ENCODE measurements around the gene ANTXR1.

Gene ANTXR1

GRCh38 chr2:69021727-69022126 lies 8.7 kb downstream of the ANTXR1 start:
- ChIA-PET POLR2A (no interaction called here), CTCF (interaction anchor here (1.3 to 3.7 kb wide), 3 partner anchors 61 to 284 kb away, joined by 3 to 26 read pairs (median 3); no protein-coding TSS in a partner anchor)
- H3K27me3 ChIP-seq (replicated peaks in 2 of 5; ENCODE audit: control insufficient read depth in 4 of 5, insufficient read depth in 5 of 5, low read length in 4 of 5), result peaks cover 8 to 39% (median 8%) of the 10 kb centered on the region in 5 experiments
- WGBS (ENCODE audit: insufficient coverage), result 90% methylated on average over 2 of the region's 4 CpGs
- H3K36me3 ChIP-seq (ENCODE audit: control insufficient read depth in 4 of 4, insufficient read depth in 4 of 4, low read length in 3 of 4), result no peaks in the 10 kb centered on the region
- H3K4me3 ChIP-seq (ENCODE audit: control insufficient read depth in 1 of 7, extremely low read depth in 1 of 7, insufficient read depth in 4 of 7, low read depth in 2 of 7, low read length in 6 of 7), result no peak overlapping the region
- H3K9me3 ChIP-seq (ENCODE audit: control extremely low read depth in 1 of 5, control insufficient read depth in 4 of 5, insufficient read depth in 2 of 5, low read depth in 1 of 5, low read length in 4 of 5), result no peaks in the 10 kb centered on the region
- H3K27ac ChIP-seq (ENCODE audit: insufficient read depth in 1 of 2, low read depth in 1 of 2, low read length in 2 of 2, poor library complexity in 1 of 2, severe bottlenecking in 2 of 2), result no peak overlapping the region
- H3K4me1 ChIP-seq (ENCODE audit: control extremely low read depth in 1 of 4, control insufficient read depth in 4 of 4, insufficient read depth in 4 of 4, low read length in 3 of 4), result no peaks in the 10 kb centered on the region
- DNase-seq, result no peak

GRCh38 chr2:69022548-69022947 lies 9.6 kb downstream of the ANTXR1 start:
- H3K27ac ChIP-seq (ENCODE audit: insufficient read depth in 1 of 2, low read depth in 1 of 2, low read length in 2 of 2, poor library complexity in 1 of 2, severe bottlenecking in 2 of 2), result no peak overlapping the region
- DNase-seq, result peak in 1 of 3 donors; percentile 5
- H3K4me1 ChIP-seq (ENCODE audit: control extremely low read depth in 1 of 4, control insufficient read depth in 4 of 4, insufficient read depth in 4 of 4, low read length in 3 of 4), result no peaks in the 10 kb centered on the region
- POLR2A ChIA-PET, result no interaction called here
- H3K27me3 ChIP-seq (replicated peaks in 2 of 5; ENCODE audit: control insufficient read depth in 4 of 5, insufficient read depth in 5 of 5, low read length in 4 of 5), result peaks cover 3 to 31% (median 8%) of the 10 kb centered on the region in 5 experiments
- no peaks in the 10 kb centered on the region for H3K9me3 ChIP-seq (ENCODE audit: control extremely low read depth in 1 of 5, control insufficient read depth in 4 of 5, insufficient read depth in 2 of 5, low read depth in 1 of 5, low read length in 4 of 5)
- no peaks in the 10 kb centered on the region for H3K36me3 ChIP-seq (ENCODE audit: control insufficient read depth in 4 of 4, insufficient read depth in 4 of 4, low read length in 3 of 4)
- WGBS (ENCODE audit: insufficient coverage), result 93% methylated on average over 1 of the region's 1 CpG
- H3K4me3 ChIP-seq (ENCODE audit: control insufficient read depth in 1 of 7, extremely low read depth in 1 of 7, insufficient read depth in 4 of 7, low read depth in 2 of 7, low read length in 6 of 7), result no peak overlapping the region
- CTCF ChIA-PET, result interaction anchor here (1.3 to 3.7 kb wide), 3 partner anchors 60 to 283 kb away, joined by 3 to 26 read pairs (median 3); no protein-coding TSS in a partner anchor

GRCh38 chr2:69023236-69023635 lies 10.3 kb downstream of the ANTXR1 start:
- H3K27ac ChIP-seq (ENCODE audit: insufficient read depth in 1 of 2, low read depth in 1 of 2, low read length in 2 of 2, poor library complexity in 1 of 2, severe bottlenecking in 2 of 2), result no peak overlapping the region
- no peak for DNase-seq
- H3K36me3 ChIP-seq (ENCODE audit: control insufficient read depth in 4 of 4, insufficient read depth in 4 of 4, low read length in 3 of 4), result no peaks in the 10 kb centered on the region
- CTCF ChIA-PET, result interaction anchor here (1.2 to 3.7 kb wide), 3 partner anchors 9 to 283 kb away, joined by 3 to 26 read pairs (median 5); no protein-coding TSS in a partner anchor
- 97% methylated on average over 2 of the region's 2 CpGs for WGBS (ENCODE audit: insufficient coverage)
- no peaks in the 10 kb centered on the region for H3K9me3 ChIP-seq (ENCODE audit: control extremely low read depth in 1 of 5, control insufficient read depth in 4 of 5, insufficient read depth in 2 of 5, low read depth in 1 of 5, low read length in 4 of 5)
- H3K4me1 ChIP-seq (ENCODE audit: control extremely low read depth in 1 of 4, control insufficient read depth in 4 of 4, insufficient read depth in 4 of 4, low read length in 3 of 4), result no peaks in the 10 kb centered on the region
- peaks cover 3 to 24% (median 8%) of the 10 kb centered on the region in 5 experiments for H3K27me3 ChIP-seq (replicated peaks in 2 of 5; ENCODE audit: control insufficient read depth in 4 of 5, insufficient read depth in 5 of 5, low read length in 4 of 5)
- POLR2A ChIA-PET, result no interaction called here
- no peak overlapping the region for H3K4me3 ChIP-seq (ENCODE audit: control insufficient read depth in 1 of 7, extremely low read depth in 1 of 7, insufficient read depth in 4 of 7, low read depth in 2 of 7, low read length in 6 of 7)

GRCh38 chr2:69026026-69026425 lies 13.0 kb downstream of the ANTXR1 start:
- Histone ChIP-seq H3K27ac (ENCODE audit: insufficient read depth in 1 of 2, low read depth in 1 of 2, low read length in 2 of 2, poor library complexity in 1 of 2, severe bottlenecking in 2 of 2) (no peak overlapping the region), H3K27me3 (replicated peaks in 2 of 5; ENCODE audit: control insufficient read depth in 4 of 5, insufficient read depth in 5 of 5, low read length in 4 of 5) (peaks cover 2 to 17% (median 6%) of the 10 kb centered on the region in 5 experiments), H3K4me3 (ENCODE audit: control insufficient read depth in 1 of 7, extremely low read depth in 1 of 7, insufficient read depth in 4 of 7, low read depth in 2 of 7, low read length in 6 of 7) (no peak overlapping the region), H3K4me1 (ENCODE audit: control extremely low read depth in 1 of 4, control insufficient read depth in 4 of 4, insufficient read depth in 4 of 4, low read length in 3 of 4) (no peaks in the 10 kb centered on the region), H3K36me3 (ENCODE audit: control insufficient read depth in 4 of 4, insufficient read depth in 4 of 4, low read length in 3 of 4) (no peaks in the 10 kb centered on the region), H3K9me3 (ENCODE audit: control extremely low read depth in 1 of 5, control insufficient read depth in 4 of 5, insufficient read depth in 2 of 5, low read depth in 1 of 5, low read length in 4 of 5) (no peaks in the 10 kb centered on the region)
- CTCF ChIA-PET, result interaction anchor here (1.0 to 4.2 kb wide), 8 partner anchors 10 to 539 kb away, joined by 3 to 62 read pairs (median 4); no protein-coding TSS in a partner anchor
- WGBS (ENCODE audit: insufficient coverage), result 44% methylated on average over 3 of the region's 4 CpGs
- DNase-seq, result peak; percentile 58 to 77 (median 68)
- POLR2A ChIA-PET, result no interaction called here

- 98% methylated on average over 13 of the region's 13 CpGs for WGBS (ENCODE audit: insufficient coverage)
- H3K27me3 ChIP-seq (replicated peaks in 2 of 5; ENCODE audit: control insufficient read depth in 4 of 5, insufficient read depth in 5 of 5, low read length in 4 of 5), result peaks cover 2 to 15% (median 8%) of the 10 kb centered on the region in 5 experiments
- no peaks in the 10 kb centered on the region for H3K9me3 ChIP-seq (ENCODE audit: control extremely low read depth in 1 of 5, control insufficient read depth in 4 of 5, insufficient read depth in 2 of 5, low read depth in 1 of 5, low read length in 4 of 5)
- H3K36me3 ChIP-seq (ENCODE audit: control insufficient read depth in 4 of 4, insufficient read depth in 4 of 4, low read length in 3 of 4), result no peaks in the 10 kb centered on the region
- H3K4me1 ChIP-seq (ENCODE audit: control extremely low read depth in 1 of 4, control insufficient read depth in 4 of 4, insufficient read depth in 4 of 4, low read length in 3 of 4), result no peaks in the 10 kb centered on the region
- H3K4me3 ChIP-seq (ENCODE audit: control insufficient read depth in 1 of 7, extremely low read depth in 1 of 7, insufficient read depth in 4 of 7, low read depth in 2 of 7, low read length in 6 of 7), result no peak overlapping the region
- no peak for DNase-seq
- H3K27ac ChIP-seq (ENCODE audit: insufficient read depth in 1 of 2, low read depth in 1 of 2, low read length in 2 of 2, poor library complexity in 1 of 2, severe bottlenecking in 2 of 2), result no peak overlapping the region
- POLR2A ChIA-PET, result no interaction called here
- CTCF ChIA-PET, result interaction anchor here (1.0 to 4.2 kb wide), 9 partner anchors 10 to 539 kb away, joined by 3 to 62 read pairs (median 3); no protein-coding TSS in a partner anchor
Measured at GRCh38 chr2:69026691-69027459, 13.9 kb downstream of the ANTXR1 start.

GRCh38 chr2:69030800-69031428 lies 17.9 kb downstream of the ANTXR1 start:
- Histone ChIP-seq H3K27ac (ENCODE audit: insufficient read depth in 1 of 2, low read depth in 1 of 2, low read length in 2 of 2, poor library complexity in 1 of 2, severe bottlenecking in 2 of 2) (no peak overlapping the region), H3K4me3 (ENCODE audit: control insufficient read depth in 1 of 7, extremely low read depth in 1 of 7, insufficient read depth in 4 of 7, low read depth in 2 of 7, low read length in 6 of 7) (no peak overlapping the region), H3K9me3 (ENCODE audit: control extremely low read depth in 1 of 5, control insufficient read depth in 4 of 5, insufficient read depth in 2 of 5, low read depth in 1 of 5, low read length in 4 of 5) (no peaks in the 10 kb centered on the region), H3K36me3 (ENCODE audit: control insufficient read depth in 4 of 4, insufficient read depth in 4 of 4, low read length in 3 of 4) (no peaks in the 10 kb centered on the region), H3K4me1 (ENCODE audit: control extremely low read depth in 1 of 4, control insufficient read depth in 4 of 4, insufficient read depth in 4 of 4, low read length in 3 of 4) (no peaks in the 10 kb centered on the region), H3K27me3 (replicated peaks in 2 of 5; ENCODE audit: control insufficient read depth in 4 of 5, insufficient read depth in 5 of 5, low read length in 4 of 5) (peaks cover 3 to 7% (median 4%) of the 10 kb centered on the region in 5 experiments)
- no peak for DNase-seq
- CTCF ChIA-PET, result interaction anchor here (1.1 kb wide), 1 partner anchor 275 kb away, joined by 4 read pairs; no protein-coding TSS in a partner anchor
- POLR2A ChIA-PET, result no interaction called here
- 97% methylated on average over 6 of the region's 6 CpGs for WGBS (ENCODE audit: insufficient coverage)

GRCh38 chr2:69031466-69031865 lies 18.5 kb downstream of the ANTXR1 start:
- CTCF ChIA-PET, result interaction anchor here (1.1 kb wide), 1 partner anchor 274 kb away, joined by 4 read pairs; no protein-coding TSS in a partner anchor
- 100% methylated on average over 1 of the region's 1 CpG for WGBS (ENCODE audit: insufficient coverage)
- H3K27ac ChIP-seq (ENCODE audit: insufficient read depth in 1 of 2, low read depth in 1 of 2, low read length in 2 of 2, poor library complexity in 1 of 2, severe bottlenecking in 2 of 2), result no peak overlapping the region
- H3K9me3 ChIP-seq (ENCODE audit: control extremely low read depth in 1 of 5, control insufficient read depth in 4 of 5, insufficient read depth in 2 of 5, low read depth in 1 of 5, low read length in 4 of 5), result no peaks in the 10 kb centered on the region
- POLR2A ChIA-PET, result no interaction called here
- H3K27me3 ChIP-seq (replicated peaks in 2 of 5; ENCODE audit: control insufficient read depth in 4 of 5, insufficient read depth in 5 of 5, low read length in 4 of 5), result peaks cover 3 to 7% (median 4%) of the 10 kb centered on the region in 5 experiments
- H3K4me3 ChIP-seq (ENCODE audit: control insufficient read depth in 1 of 7, extremely low read depth in 1 of 7, insufficient read depth in 4 of 7, low read depth in 2 of 7, low read length in 6 of 7), result no peak overlapping the region
- H3K36me3 ChIP-seq (ENCODE audit: control insufficient read depth in 4 of 4, insufficient read depth in 4 of 4, low read length in 3 of 4), result no peaks in the 10 kb centered on the region
- no peak for DNase-seq
- H3K4me1 ChIP-seq (ENCODE audit: control extremely low read depth in 1 of 4, control insufficient read depth in 4 of 4, insufficient read depth in 4 of 4, low read length in 3 of 4), result no peaks in the 10 kb centered on the region

Measured in common myeloid progenitor, CD34-positive (primary cell).